H9 (cell line): ENCODE data around the gene LMOD1. TPM values are rescaled to one million over a fixed set of nuclear protein-coding genes. Genes with fewer than 3 reads are reported as not detected.

Experiments
- DNase-seq: peaks from one replicate; pipeline ENCODE4 v3.0.0-alpha.2; 2017
- H2AFZ ChIP-seq: one replicate; pipeline ENCODE4 v1.6.1; 2013; ENCODE audit warnings: mild to moderate bottlenecking, low read length, control low read depth, moderate library complexity
- H2AK5ac ChIP-seq: 2 replicates; pipeline ENCODE4 v1.6.1; 2013; ENCODE audit warnings: low read length, control low read depth, mixed read lengths; ENCODE audit not compliant: insufficient read length
- H2BK120ac ChIP-seq: one replicate; pipeline ENCODE4 v1.6.1; 2013; ENCODE audit warnings: low read depth, mild to moderate bottlenecking, low read length, control low read depth, inconsistent platforms; ENCODE audit not compliant: poor library complexity, severe bottlenecking
- H2BK12ac ChIP-seq: 2 replicates; pipeline ENCODE4 v1.6.1; 2013; ENCODE audit warnings: low read length, control low read depth, mixed read lengths, low read depth; ENCODE audit not compliant: insufficient read length
- H2BK15ac ChIP-seq: 2 replicates; pipeline ENCODE4 v1.6.1; 2013; ENCODE audit warnings: low read depth, low read length, control low read depth
- H2BK20ac ChIP-seq: one replicate; pipeline ENCODE4 v1.6.1; 2013; ENCODE audit warnings: low read depth, mild to moderate bottlenecking, low read length, control low read depth, inconsistent platforms; ENCODE audit not compliant: poor library complexity, severe bottlenecking
- H2BK5ac ChIP-seq: 2 replicates; pipeline ENCODE4 v1.6.1; 2013; ENCODE audit warnings: low read length, control low read depth, mixed read lengths; ENCODE audit not compliant: insufficient read length
- H3K14ac ChIP-seq: 2 replicates; pipeline ENCODE4 v1.6.1; 2013; ENCODE audit warnings: low read length, control low read depth; ENCODE audit not compliant: insufficient read depth
- H3K18ac ChIP-seq: 2 replicates; pipeline ENCODE4 v1.6.1; 2013; ENCODE audit warnings: low read depth, mild to moderate bottlenecking, mixed read lengths, low read length, control low read depth; ENCODE audit not compliant: insufficient read length
- H3K23ac ChIP-seq: 2 replicates; pipeline ENCODE4 v1.6.1; 2013; ENCODE audit warnings: low read length, control low read depth, mixed read lengths, low read depth; ENCODE audit not compliant: insufficient read length
- H3K23me2 ChIP-seq: 2 replicates; pipeline ENCODE4 v1.6.1; 2013; ENCODE audit warnings: low read depth, mild to moderate bottlenecking, mixed read lengths, low read length, control low read depth; ENCODE audit not compliant: insufficient read length, poor library complexity, severe bottlenecking
- H3K27ac ChIP-seq: 2 replicates; pipeline ENCODE4 v1.5.1; 2013; ENCODE audit warnings: low read length, control low read depth, mixed read lengths, low read depth; ENCODE audit not compliant: insufficient read length
- H3K27me3 ChIP-seq: 2 replicates; pipeline ENCODE4 v1.6.1; 2013; ENCODE audit warnings: low read length, control low read depth, inconsistent platforms; ENCODE audit not compliant: insufficient read depth
- H3K4ac ChIP-seq: 2 replicates; pipeline ENCODE4 v1.6.1; 2013; ENCODE audit warnings: low read depth, mild to moderate bottlenecking, control low read depth, inconsistent platforms, low read length, moderate library complexity
- H3K4me1 ChIP-seq: 2 replicates; pipeline ENCODE4 v1.6.1; 2013; ENCODE audit warnings: low read length, control low read depth, inconsistent platforms; ENCODE audit not compliant: insufficient read depth
- H3K4me2 ChIP-seq: 2 replicates; pipeline ENCODE4 v1.6.1; 2013; ENCODE audit warnings: low read length, control low read depth, mixed read lengths; ENCODE audit not compliant: insufficient read length, insufficient read depth
- H3K56ac ChIP-seq: 2 replicates; pipeline ENCODE4 v1.6.1; 2013; ENCODE audit warnings: low read depth, mild to moderate bottlenecking, mixed read lengths, low read length, control low read depth; ENCODE audit not compliant: insufficient read length
- H3K79me1 ChIP-seq: 2 replicates; pipeline ENCODE4 v1.6.1; 2013; ENCODE audit warnings: low read depth, mild to moderate bottlenecking, moderate library complexity, low read length, control low read depth, inconsistent platforms; ENCODE audit not compliant: insufficient read depth, poor library complexity, severe bottlenecking
- H3K79me2 ChIP-seq: 2 replicates; pipeline ENCODE4 v1.6.1; 2013; ENCODE audit warnings: low read length, control low read depth, inconsistent platforms; ENCODE audit not compliant: insufficient read depth
- H3K9ac ChIP-seq: 2 replicates; pipeline ENCODE4 v1.6.1; 2013; ENCODE audit warnings: low read length, control low read depth, mixed read lengths; ENCODE audit not compliant: insufficient read length; ENCODE audit errors: extremely low read depth
- H3K9me3 ChIP-seq: one replicate; pipeline ENCODE4 v1.6.1; 2013; ENCODE audit warnings: low read depth, low read length, inconsistent platforms; ENCODE audit not compliant: control insufficient read depth
- H3T11ph ChIP-seq: one replicate; pipeline ENCODE4 v1.6.1; 2013; ENCODE audit warnings: mild to moderate bottlenecking, low read length, control low read depth, inconsistent platforms
- H4K20me1 ChIP-seq: one replicate; pipeline ENCODE4 v1.6.1; 2013; ENCODE audit not compliant: control insufficient read depth, insufficient read length, insufficient read depth
- H4K5ac ChIP-seq: 2 replicates; pipeline ENCODE4 v1.6.1; 2013; ENCODE audit warnings: low read depth, mild to moderate bottlenecking, mixed read lengths, low read length, control low read depth; ENCODE audit not compliant: insufficient read length
- H4K8ac ChIP-seq: replicated peaks from 2 replicates; pipeline ENCODE4 v1.6.1; 2013; ENCODE audit warnings: low read length, control low read depth, mixed read lengths, low read depth; ENCODE audit not compliant: insufficient read length
- H4K91ac ChIP-seq: 2 replicates; pipeline ENCODE4 v1.6.1; 2013; ENCODE audit warnings: low read depth, mild to moderate bottlenecking, moderate library complexity, mixed read lengths, low read length, control low read depth; ENCODE audit not compliant: insufficient read length
- H3K27ac Mint-ChIP-seq, 3 experiments: 2 replicates in 2 of 3; 3 replicates in 1 of 3; pipeline ENCODE4 v1.8.0; 2020 to 2021; ENCODE audit warnings: mixed read lengths in 3 of 3, mild to moderate bottlenecking in 1 of 3, moderate library complexity in 1 of 3
- H3K27me3 Mint-ChIP-seq: 2 replicates; pipeline ENCODE4 v1.8.0; 2021; ENCODE audit warnings: low read depth, mild to moderate bottlenecking, moderate library complexity, mixed read lengths
- H3K36me3 Mint-ChIP-seq, 3 experiments: 2 replicates in 2 of 3; 3 replicates in 1 of 3; pipeline ENCODE4 v1.8.0; 2020 to 2021; ENCODE audit warnings: low read depth in 3 of 3, mixed read lengths in 3 of 3; ENCODE audit not compliant: insufficient read depth in 1 of 3
- H3K4me1 Mint-ChIP-seq, 2 experiments: 2 replicates each; pipeline ENCODE4 v1.8.0; 2020; ENCODE audit warnings: mixed read lengths in 2 of 2
- H3K4me3 Mint-ChIP-seq, 2 experiments: 2 replicates in 1 of 2; 3 replicates in 1 of 2; pipeline ENCODE4 v1.8.0; 2020 to 2021; ENCODE audit warnings: mild to moderate bottlenecking in 2 of 2, mixed read lengths in 2 of 2, moderate library complexity in 1 of 2
- H3K9me3 Mint-ChIP-seq, 2 experiments: 2 replicates in 1 of 2; 3 replicates in 1 of 2; pipeline ENCODE4 v1.8.0; 2020; ENCODE audit warnings: mild to moderate bottlenecking in 2 of 2, mixed read lengths in 2 of 2, moderate library complexity in 1 of 2
- CTCF ChIP-seq: fragments of 200-600 bp; sonication (generic); conservative IDR thresholded peaks from 3 replicates; pipeline ENCODE4 v1.8.0; 2021; ENCODE audit warnings: antibody characterized with exemption, mild to moderate bottlenecking
- WGBS: extraction: QIAGEN DNeasy Blood & Tissue Kit; methylation state at CpG from one replicate; pipeline ENCODE4 v1.1.7; 2013; ENCODE audit warnings: missing lambda C conversion rate, low lambda C conversion rate, mixed read lengths; ENCODE audit not compliant: insufficient read length; ENCODE audit errors: extremely low coverage; 5-methylcytosine and 5-hydroxymethylcytosine counted together
- total RNA-seq: library from RNA; stranded (reverse); gene quantifications from 2 replicates; pipeline ENCODE4 v1.2.1, GENCODE V29; 2021

The LMOD1 gene
- total RNA-seq, 1 experiment from 2014 or later: 0.31 TPM

- no peak overlapping the region for H3K23ac ChIP-seq
- WGBS: no CpG with 5 or more reads among the region's 5 CpGs
- Mint-ChIP-seq H3K9me3 (no peaks in the 10 kb centered on the region), H3K4me3 (no peak overlapping the region), H3K27me3 (no peaks in the 10 kb centered on the region; the same call in 1 of the 2 replicates), H3K36me3 (peaks cover 30 to 56% (median 51%) of the 10 kb centered on the region in 3 experiments), H3K4me1 (peaks cover 6 to 16% of the 10 kb centered on the region in 2 experiments), H3K27ac (no peak overlapping the region)
- no peak overlapping the region for H2AFZ ChIP-seq
- no peaks in the 10 kb centered on the region for H3K79me1 ChIP-seq
- no peaks in the 10 kb centered on the region for H3K4me1 ChIP-seq
- H4K91ac ChIP-seq: no peak overlapping the region
- no peak overlapping the region for H2BK120ac ChIP-seq
- no peak overlapping the region for H3K14ac ChIP-seq
- H4K5ac ChIP-seq: no peak overlapping the region
- no peak overlapping the region for H3K9ac ChIP-seq
- H2BK5ac ChIP-seq: no peak overlapping the region
- H4K20me1 ChIP-seq: no peaks in the 10 kb centered on the region
- H3K4me2 ChIP-seq: no peak overlapping the region
- no peak overlapping the region for H3K56ac ChIP-seq
- H3K4ac ChIP-seq: no peak overlapping the region
- H2BK12ac ChIP-seq: no peak overlapping the region
- no peak overlapping the region for H4K8ac ChIP-seq
- H3K9me3 ChIP-seq: no peaks in the 10 kb centered on the region
- TF ChIP-seq CTCF: no peak
- no peaks in the 10 kb centered on the region for H3K23me2 ChIP-seq
- no peak overlapping the region for H3T11ph ChIP-seq
- peaks cover 11% of the 10 kb centered on the region; the same call in 1 of the 2 replicates for H3K79me2 ChIP-seq
- no peak overlapping the region for H2BK20ac ChIP-seq
- no peak overlapping the region for H3K18ac ChIP-seq
- no peak overlapping the region for H3K27ac ChIP-seq
- no peaks in the 10 kb centered on the region for H3K27me3 ChIP-seq
- no peak overlapping the region for H2AK5ac ChIP-seq
- no peak overlapping the region for H2BK15ac ChIP-seq
- no peak for DNase-seq
These were observed 12.0 kb upstream of the LMOD1 start for GRCh38 chr1:201958348-201958747.
